PC-3 (cell line): ENCODE data around the gene CSK. TPM values are rescaled to one million over a fixed set of nuclear protein-coding genes. Genes with fewer than 3 reads are reported as not detected.

ENCODE experiments used
- ATAC-seq: fragments of 200-7000 bp; cut with Tn5 transposase; 2 replicates; pipeline ENCODE4 v1.9.1; 2020; ENCODE audit warnings: mild to moderate bottlenecking, moderate library complexity
- BruUV-seq: library from RNA; stranded (reverse); fragments of 400-500 nt; replicated peaks from 2 replicates; lab custom pipeline; 2021; lab: Mats Ljungman, UMichigan
- CTCF ChIA-PET: fragments of 300-600 bp; sonication (Branson Sonifier 250); formaldehyde crosslinking; loops from one replicate; lab custom pipeline; 2022; ENCODE audit warnings: antibody characterized with exemption; lab: Charles Lee
- POLR2A ChIA-PET: fragments of 300-600 bp; sonication (Branson Sonifier 250); formaldehyde crosslinking; loops from one replicate; lab custom pipeline; 2022; ENCODE audit warnings: antibody characterized with exemption; ENCODE audit not compliant: unreplicated experiment; lab: Charles Lee
- DNase-seq: peaks from one replicate; pipeline ENCODE4 v3.0.0-alpha.2; 2015
- H2AFZ ChIP-seq: fragments of 300-600 bp; sonication (generic); 2 replicates; pipeline ENCODE4 v1.6.0; 2016; ENCODE audit warnings: antibody characterized with exemption, low read length
- H3F3A ChIP-seq: fragments of 300-600 bp; sonication (generic); one replicate; pipeline ENCODE4 v1.6.0; 2017; ENCODE audit warnings: antibody characterized with exemption, low read length, control low read depth, mild to moderate bottlenecking; ENCODE audit not compliant: unreplicated experiment
- H3K27ac ChIP-seq: fragments of 300-600 bp; sonication (generic); 2 replicates; pipeline ENCODE4 v1.5.1; 2016; ENCODE audit warnings: mild to moderate bottlenecking, low read length
- H3K27me3 ChIP-seq: fragments of 300-600 bp; sonication (generic); 2 replicates; pipeline ENCODE4 v1.6.1; 2016; ENCODE audit warnings: low read length, mixed read lengths
- H3K36me3 ChIP-seq: fragments of 300-600 bp; sonication (generic); 2 replicates; pipeline ENCODE4 v1.6.1; 2016; ENCODE audit warnings: low read depth, mixed run types, low read length, mixed read lengths
- H3K4me1 ChIP-seq: fragments of 300-600 bp; sonication (generic); 2 replicates; pipeline ENCODE4 v1.5.1; 2016; ENCODE audit warnings: low read length; ENCODE audit not compliant: insufficient read depth
- H3K4me2 ChIP-seq: fragments of 300-600 bp; sonication (generic); 2 replicates; pipeline ENCODE4 v1.6.0; 2016; ENCODE audit warnings: low read length
- H3K4me3 ChIP-seq: fragments of 300-600 bp; sonication (generic); 2 replicates; pipeline ENCODE4 v1.5.1; 2016; ENCODE audit warnings: mild to moderate bottlenecking, low read length, mixed read lengths
- H3K79me2 ChIP-seq: fragments of 300-600 bp; sonication (generic); 2 replicates; pipeline ENCODE4 v1.6.1; 2017; ENCODE audit warnings: low read length, mixed read lengths
- H3K9ac ChIP-seq: fragments of 300-600 bp; sonication (generic); 2 replicates; pipeline ENCODE4 v1.6.0; 2016; ENCODE audit warnings: mild to moderate bottlenecking, low read length
- H3K9me2 ChIP-seq: fragments of 300-600 bp; sonication (generic); replicated peaks from 2 replicates; pipeline ENCODE4 v1.6.1; 2016; ENCODE audit warnings: mixed run types, low read length, mixed read lengths
- H3K9me3 ChIP-seq: fragments of 300-600 bp; sonication (generic); 2 replicates; pipeline ENCODE4 v1.6.1; 2016; ENCODE audit warnings: low read length, mixed read lengths
- H4K20me1 ChIP-seq: fragments of 300-600 bp; sonication (generic); 2 replicates; pipeline ENCODE4 v1.6.1; 2016; ENCODE audit warnings: low read length, mixed read lengths
- EZH2 ChIP-seq: fragments of 300-600 bp; sonication (generic); IDR thresholded peaks from one replicate; pipeline ENCODE4 v1.6.1; 2017; ENCODE audit warnings: antibody characterized with exemption, mild to moderate bottlenecking, low read length; ENCODE audit not compliant: unreplicated experiment
- EZH2phosphoT487 ChIP-seq: fragments of 300-600 bp; sonication (generic); IDR thresholded peaks from 2 replicates; pipeline ENCODE4 v1.6.1; 2018; ENCODE audit warnings: mild to moderate bottlenecking, antibody characterized with exemption, low read length, borderline replicate concordance
- intact Hi-C: fragments of 100-400 bp; cut with micrococcal nuclease; formaldehyde crosslinking; loops from 2 replicates; pipeline ENCODE4 v1.9.0; 2023
- total RNA-seq: library from RNA; depleted of rRNA; stranded (reverse); fragments of >200 nt; gene quantifications from 2 replicates; pipeline ENCODE4 v1.2.3, GENCODE V29; 2014
- TF ChIP-seq, protein P1 (sequence below): fragments of 300-600 bp; sonication (generic); conservative IDR thresholded peaks from 2 replicates; pipeline ENCODE4 v1.5.1; 2017; ENCODE audit warnings: antibody characterized with exemption, low read depth, mild to moderate bottlenecking, low read length

Gene CSK
- total RNA-seq, 1 experiment from 2014 or later, result 38.0 TPM

DNA sequence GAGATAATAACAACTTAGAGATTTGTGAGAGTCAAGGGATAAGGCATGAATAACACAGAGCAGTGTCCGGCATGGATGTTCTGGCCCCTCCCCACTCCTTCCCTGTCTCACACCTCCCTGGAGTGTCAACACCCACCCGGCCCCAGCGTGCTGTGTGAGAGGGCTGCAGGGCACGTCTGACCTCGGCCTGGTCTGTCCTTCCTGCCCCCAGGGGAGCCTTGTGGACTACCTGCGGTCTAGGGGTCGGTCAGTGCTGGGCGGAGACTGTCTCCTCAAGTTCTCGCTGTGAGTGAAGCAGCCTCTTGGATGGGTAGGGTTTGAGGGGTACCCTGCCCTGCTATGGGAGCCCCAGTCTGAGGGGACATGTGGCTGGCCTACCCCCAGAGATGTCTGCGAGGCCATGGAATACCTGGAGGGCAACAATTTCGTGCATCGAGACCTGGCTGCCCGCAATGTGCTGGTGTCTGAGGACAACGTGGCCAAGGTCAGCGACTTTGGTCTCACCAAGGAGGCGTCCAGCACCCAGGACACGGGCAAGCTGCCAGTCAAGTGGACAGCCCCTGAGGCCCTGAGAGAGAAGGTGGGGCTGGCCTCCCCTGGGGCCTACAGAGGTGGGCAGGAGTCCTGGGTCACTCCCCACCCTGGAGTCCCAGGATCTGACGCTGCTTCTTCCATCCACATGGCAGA, 19.6 kb downstream of the CSK start:
- H4K20me1 ChIP-seq, result no peaks in the 10 kb centered on the region
- H2AFZ ChIP-seq, result no peak overlapping the region
- H3K4me2 ChIP-seq, result no peak overlapping the region
- ChIA-PET CTCF (no interaction called here), POLR2A (no interaction called here)
- no peak overlapping the region for H3K9ac ChIP-seq
- H3K4me1 ChIP-seq, result no peaks in the 10 kb centered on the region
- no peak overlapping the region for H3K4me3 ChIP-seq
- no peak for TF ChIP-seq EZH2phosphoT487
- no peak for TF ChIP-seq EZH2
- TF ChIP-seq, protein P1, sequence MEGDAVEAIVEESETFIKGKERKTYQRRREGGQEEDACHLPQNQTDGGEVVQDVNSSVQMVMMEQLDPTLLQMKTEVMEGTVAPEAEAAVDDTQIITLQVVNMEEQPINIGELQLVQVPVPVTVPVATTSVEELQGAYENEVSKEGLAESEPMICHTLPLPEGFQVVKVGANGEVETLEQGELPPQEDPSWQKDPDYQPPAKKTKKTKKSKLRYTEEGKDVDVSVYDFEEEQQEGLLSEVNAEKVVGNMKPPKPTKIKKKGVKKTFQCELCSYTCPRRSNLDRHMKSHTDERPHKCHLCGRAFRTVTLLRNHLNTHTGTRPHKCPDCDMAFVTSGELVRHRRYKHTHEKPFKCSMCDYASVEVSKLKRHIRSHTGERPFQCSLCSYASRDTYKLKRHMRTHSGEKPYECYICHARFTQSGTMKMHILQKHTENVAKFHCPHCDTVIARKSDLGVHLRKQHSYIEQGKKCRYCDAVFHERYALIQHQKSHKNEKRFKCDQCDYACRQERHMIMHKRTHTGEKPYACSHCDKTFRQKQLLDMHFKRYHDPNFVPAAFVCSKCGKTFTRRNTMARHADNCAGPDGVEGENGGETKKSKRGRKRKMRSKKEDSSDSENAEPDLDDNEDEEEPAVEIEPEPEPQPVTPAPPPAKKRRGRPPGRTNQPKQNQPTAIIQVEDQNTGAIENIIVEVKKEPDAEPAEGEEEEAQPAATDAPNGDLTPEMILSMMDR, result no peak
- DNase-seq (no peak), ATAC-seq (no peak)
- H3F3A ChIP-seq, result no peaks in the 10 kb centered on the region
- intact Hi-C loops, result no loop called here
- no peaks in the 10 kb centered on the region for H3K27me3 ChIP-seq
- H3K79me2 ChIP-seq, result no peaks in the 10 kb centered on the region
- no peak overlapping the region for H3K27ac ChIP-seq
- peaks cover 32% of the 10 kb centered on the region for H3K36me3 ChIP-seq
- no TSS peak for BruUV-seq
- H3K9me2 ChIP-seq, result no peaks in the 10 kb centered on the region
- no peaks in the 10 kb centered on the region for H3K9me3 ChIP-seq

DNA sequence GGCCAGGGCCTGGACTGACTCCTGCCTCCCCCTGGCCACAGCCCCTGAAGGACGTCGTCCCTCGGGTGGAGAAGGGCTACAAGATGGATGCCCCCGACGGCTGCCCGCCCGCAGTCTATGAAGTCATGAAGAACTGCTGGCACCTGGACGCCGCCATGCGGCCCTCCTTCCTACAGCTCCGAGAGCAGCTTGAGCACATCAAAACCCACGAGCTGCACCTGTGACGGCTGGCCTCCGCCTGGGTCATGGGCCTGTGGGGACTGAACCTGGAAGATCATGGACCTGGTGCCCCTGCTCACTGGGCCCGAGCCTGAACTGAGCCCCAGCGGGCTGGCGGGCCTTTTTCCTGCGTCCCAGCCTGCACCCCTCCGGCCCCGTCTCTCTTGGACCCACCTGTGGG, 20.4 kb downstream of the CSK start:
- no TSS peak for BruUV-seq
- peaks cover 32% of the 10 kb centered on the region for H3K36me3 ChIP-seq
- TF ChIP-seq EZH2 (no peak), EZH2phosphoT487 (no peak)
- TF ChIP-seq, protein P1, result no peak
- no peak overlapping the region for H3K9ac ChIP-seq
- no peaks in the 10 kb centered on the region for H3K4me1 ChIP-seq
- no peaks in the 10 kb centered on the region for H3F3A ChIP-seq
- no peak overlapping the region for H3K4me2 ChIP-seq
- H2AFZ ChIP-seq, result no peak overlapping the region
- no peaks in the 10 kb centered on the region for H3K27me3 ChIP-seq
- no peaks in the 10 kb centered on the region for H4K20me1 ChIP-seq
- H3K9me2 ChIP-seq, result no peaks in the 10 kb centered on the region
- H3K4me3 ChIP-seq, result no peak overlapping the region
- ATAC-seq (no peak), DNase-seq (no peak)
- intact Hi-C loops, result no loop called here
- H3K79me2 ChIP-seq, result no peaks in the 10 kb centered on the region
- POLR2A ChIA-PET, result no interaction called here
- H3K27ac ChIP-seq, result no peak overlapping the region
- no peaks in the 10 kb centered on the region for H3K9me3 ChIP-seq
- CTCF ChIA-PET, result no interaction called here

DNA sequence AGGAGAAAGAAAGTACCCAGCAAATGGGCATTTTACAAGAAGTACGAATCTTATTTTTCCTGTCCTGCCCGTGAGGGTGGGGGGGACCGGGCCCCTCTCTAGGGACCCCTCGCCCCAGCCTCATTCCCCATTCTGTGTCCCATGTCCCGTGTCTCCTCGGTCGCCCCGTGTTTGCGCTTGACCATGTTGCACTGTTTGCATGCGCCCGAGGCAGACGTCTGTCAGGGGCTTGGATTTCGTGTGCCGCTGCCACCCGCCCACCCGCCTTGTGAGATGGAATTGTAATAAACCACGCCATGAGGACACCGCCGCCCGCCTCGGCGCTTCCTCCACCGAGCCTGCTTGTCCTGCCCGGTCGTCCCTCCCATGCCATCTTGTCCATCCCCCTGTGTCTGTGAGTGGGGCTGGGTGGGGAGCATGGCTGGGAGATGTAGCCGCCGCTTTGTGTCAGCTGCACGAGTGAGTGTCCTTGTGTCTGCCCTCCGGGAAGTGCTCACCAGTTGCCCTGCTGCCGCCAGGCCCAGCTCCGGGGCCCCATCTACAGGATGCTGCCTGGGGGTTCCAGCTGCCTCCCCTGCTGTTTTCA, 21.1 kb downstream of the CSK start:
- CTCF ChIA-PET, result no interaction called here
- no peaks in the 10 kb centered on the region for H3F3A ChIP-seq
- no peak overlapping the region for H2AFZ ChIP-seq
- H3K27ac ChIP-seq, result no peak overlapping the region
- H3K4me3 ChIP-seq, result no peak overlapping the region
- H4K20me1 ChIP-seq, result no peaks in the 10 kb centered on the region
- intact Hi-C loops, result no loop called here
- H3K9me3 ChIP-seq, result no peaks in the 10 kb centered on the region
- no peaks in the 10 kb centered on the region for H3K4me1 ChIP-seq
- H3K79me2 ChIP-seq, result no peaks in the 10 kb centered on the region
- POLR2A ChIA-PET, result no interaction called here
- ATAC-seq (no peak), DNase-seq (no peak)
- H3K9ac ChIP-seq, result no peak overlapping the region
- no peak for TF ChIP-seq EZH2
- TF ChIP-seq EZH2phosphoT487, result no peak
- TF ChIP-seq, protein P1, result no peak
- H3K4me2 ChIP-seq, result no peak overlapping the region
- peaks cover 32% of the 10 kb centered on the region for H3K36me3 ChIP-seq
- no peaks in the 10 kb centered on the region for H3K27me3 ChIP-seq
- BruUV-seq, result no TSS peak
- no peaks in the 10 kb centered on the region for H3K9me2 ChIP-seq
